ENCODE results near the gene TEX19. TPM values are rescaled to one million over a fixed set of nuclear protein-coding genes. Genes with fewer than 3 reads are reported as not detected.

The TEX19 gene
- total and polyA plus RNA-seq, 9 of the 15 experiments (the other 6 are each of a cell fraction or from before 2014, with no cell fraction given) = 0.10 to 4.9 (median 1.9) TPM

DNA sequence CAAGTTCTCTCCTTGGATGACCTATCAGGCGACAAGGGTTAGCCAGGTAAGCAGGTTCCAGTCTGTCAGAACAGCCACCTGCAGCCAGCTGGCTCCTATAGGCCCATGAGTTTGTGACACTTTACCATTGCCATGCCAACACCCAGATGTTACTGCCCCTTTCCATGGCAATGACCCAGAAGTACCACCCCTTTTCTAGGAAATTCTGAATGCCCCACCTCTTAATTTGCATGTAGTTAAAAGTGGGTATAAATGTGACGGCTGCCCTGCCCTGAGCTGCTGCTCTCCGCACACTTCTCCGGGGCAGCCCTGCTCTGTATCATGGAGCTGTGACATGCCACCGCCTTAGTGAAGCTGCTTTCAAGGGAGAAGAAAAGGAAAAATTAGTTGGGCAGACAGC, 15.5 kb upstream of the TEX19 start (continued):
- TF ChIP-seq POLR2A (conservative IDR thresholded peaks at IDR 0.05) = peak; percentile 57
- no peak for TF ChIP-seq MCM2 (IDR thresholded peaks at IDR 0.05; ENCODE audit: low read depth)
- TF ChIP-seq ETS2 (tag; IDR thresholded peaks at IDR 0.05; ENCODE audit: borderline replicate concordance, poor library complexity, severe bottlenecking) = no peak
- TF ChIP-seq BRD4 (IDR thresholded peaks at IDR 0.05) = no peak
- no peak for TF ChIP-seq ZNF232 (CRISPR knock-in tag; IDR thresholded peaks at IDR 0.05)
- TF ChIP-seq ZNF311 (CRISPR knock-in tag; IDR thresholded peaks at IDR 0.05) = no peak
- TF ChIP-seq ARID4B (CRISPR knock-in tag; IDR thresholded peaks at IDR 0.05) = no peak
- TF ChIP-seq, protein P1, sequence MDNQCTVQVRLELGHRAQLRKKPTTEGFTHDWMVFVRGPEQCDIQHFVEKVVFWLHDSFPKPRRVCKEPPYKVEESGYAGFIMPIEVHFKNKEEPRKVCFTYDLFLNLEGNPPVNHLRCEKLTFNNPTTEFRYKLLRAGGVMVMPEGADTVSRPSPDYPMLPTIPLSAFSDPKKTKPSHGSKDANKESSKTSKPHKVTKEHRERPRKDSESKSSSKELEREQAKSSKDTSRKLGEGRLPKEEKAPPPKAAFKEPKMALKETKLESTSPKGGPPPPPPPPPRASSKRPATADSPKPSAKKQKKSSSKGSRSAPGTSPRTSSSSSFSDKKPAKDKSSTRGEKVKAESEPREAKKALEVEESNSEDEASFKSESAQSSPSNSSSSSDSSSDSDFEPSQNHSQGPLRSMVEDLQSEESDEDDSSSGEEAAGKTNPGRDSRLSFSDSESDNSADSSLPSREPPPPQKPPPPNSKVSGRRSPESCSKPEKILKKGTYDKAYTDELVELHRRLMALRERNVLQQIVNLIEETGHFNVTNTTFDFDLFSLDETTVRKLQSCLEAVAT (IDR thresholded peaks at IDR 0.05) = peak in 1 of 2 experiments; percentile 89; a peak in 2 of 4 replicates
- no peak for TF ChIP-seq JUN (IDR thresholded peaks at IDR 0.05; ENCODE audit: borderline replicate concordance, low read depth, low read length)
- TF ChIP-seq JUN (CRISPR knock-in tag; IDR thresholded peaks at IDR 0.05; ENCODE audit: borderline replicate concordance) = no peak
- no peak for TF ChIP-seq GTF2A2 (tag; IDR thresholded peaks at IDR 0.05)
- TF ChIP-seq EZH2 (IDR thresholded peaks at IDR 0.05; ENCODE audit: borderline replicate concordance, low read depth, low read length) = no peak
- no peak for TF ChIP-seq ZFX (CRISPR knock-in tag; IDR thresholded peaks at IDR 0.05)
- no peak for TF ChIP-seq ZNF512 (tag; IDR thresholded peaks at IDR 0.05)
- TF ChIP-seq, protein P2, sequence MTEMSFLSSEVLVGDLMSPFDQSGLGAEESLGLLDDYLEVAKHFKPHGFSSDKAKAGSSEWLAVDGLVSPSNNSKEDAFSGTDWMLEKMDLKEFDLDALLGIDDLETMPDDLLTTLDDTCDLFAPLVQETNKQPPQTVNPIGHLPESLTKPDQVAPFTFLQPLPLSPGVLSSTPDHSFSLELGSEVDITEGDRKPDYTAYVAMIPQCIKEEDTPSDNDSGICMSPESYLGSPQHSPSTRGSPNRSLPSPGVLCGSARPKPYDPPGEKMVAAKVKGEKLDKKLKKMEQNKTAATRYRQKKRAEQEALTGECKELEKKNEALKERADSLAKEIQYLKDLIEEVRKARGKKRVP (CRISPR knock-in tag; IDR thresholded peaks at IDR 0.05) = no peak
- peak; percentile 54 for TF ChIP-seq TBP (optimal IDR thresholded peaks at IDR 0.05; ENCODE audit: low read depth, low read length)
- no peak for TF ChIP-seq CXXC5 (CRISPR knock-in tag; IDR thresholded peaks at IDR 0.05)
- TF ChIP-seq GATAD2B (IDR thresholded peaks at IDR 0.05; ENCODE audit: borderline replicate concordance) = no peak
- TF ChIP-seq HNRNPLL (IDR thresholded peaks at IDR 0.05; ENCODE audit: low read depth, low read length, poor library complexity, severe bottlenecking) = no peak
- no peak for TF ChIP-seq ZNF785 (CRISPR knock-in tag; IDR thresholded peaks at IDR 0.05)
- no peak for TF ChIP-seq ZNF146 (CRISPR knock-in tag; IDR thresholded peaks at IDR 0.05; ENCODE audit: unreplicated experiment)
- TF ChIP-seq PHF8 (IDR thresholded peaks at IDR 0.05; ENCODE audit: borderline replicate concordance, low read length) = peak; percentile 28; the same call in 1 of the 2 replicates
